SKM-1 treated with dmso at 0.1 percent for 144 hours (cell line): ENCODE results near the gene RBKS.

Experiments used
- DNase-seq: peaks from one replicate; lab custom pipeline; 2025; ENCODE audit not compliant: unreplicated experiment; lab: John Stamatoyannopoulos, UW

The RBKS gene

DNA sequence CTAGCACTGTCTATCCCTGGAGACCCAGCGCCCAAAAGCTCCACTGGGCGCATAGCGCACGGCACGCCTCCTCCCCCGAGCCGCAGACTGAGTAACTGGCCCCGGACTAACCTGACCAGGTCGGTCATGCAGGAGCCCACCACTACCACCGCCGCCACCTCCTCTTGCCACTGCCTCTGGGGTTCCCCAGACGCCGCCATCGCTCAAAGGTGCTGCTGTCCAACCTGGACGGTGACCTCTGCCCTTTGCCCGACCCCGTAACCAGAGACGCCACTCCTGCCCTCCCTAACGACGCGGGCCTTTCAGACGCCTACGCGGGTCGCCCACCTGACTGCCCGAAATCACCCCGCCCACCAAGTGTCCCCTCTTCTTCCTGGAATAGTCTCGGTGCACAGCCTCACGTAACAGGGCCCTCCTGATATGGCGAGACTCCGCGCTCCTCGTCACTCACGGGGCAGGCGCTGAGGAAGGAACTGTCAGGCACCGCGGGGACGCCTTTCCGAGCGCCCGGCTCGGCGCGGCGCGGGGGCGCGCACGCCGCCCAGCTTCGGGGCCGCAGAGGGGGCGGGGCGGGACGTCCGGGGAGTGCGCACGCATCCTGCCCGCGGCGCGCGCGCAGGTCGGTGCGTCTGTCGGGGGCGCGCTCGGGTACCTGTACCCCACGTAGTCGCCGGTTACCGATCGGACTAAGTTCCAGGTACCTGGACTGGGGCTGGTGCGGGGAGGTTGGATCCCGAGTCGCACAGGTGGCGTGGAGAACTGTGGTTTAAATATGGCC, at the start of gene RBKS, which contains the start of gene BABAM2:
Gene RBKS (minus strand): TSS at position 242 of the 778 bp plus-strand sequence. CDS start 42 bp downstream, at position 200.
Gene BABAM2 (plus strand): TSS at position 584 of the 778 bp plus-strand sequence. CDS start 3,828 bp downstream, outside the sequence.
- DNase-seq = peak; percentile 85

DNA sequence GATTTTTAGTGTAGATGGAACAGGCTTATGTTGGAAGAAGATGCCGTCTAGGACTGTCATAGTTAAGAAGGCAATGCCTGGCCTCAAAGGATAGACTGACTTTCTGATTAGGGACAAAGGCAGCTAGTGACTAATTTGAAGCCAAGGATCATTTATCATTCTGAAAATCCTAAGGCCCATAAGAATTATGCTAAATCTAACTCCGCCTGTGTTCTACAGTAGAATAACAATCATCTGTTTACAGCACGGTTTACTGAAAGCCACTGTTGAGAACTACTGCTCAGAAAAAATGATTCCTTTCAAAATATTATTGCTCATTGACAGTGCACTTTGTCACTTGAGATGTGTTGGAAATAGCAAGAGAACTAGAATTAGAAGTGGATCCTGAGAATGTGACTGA, 44.8 kb upstream of the RBKS start:
- no peak for DNase-seq

DNA sequence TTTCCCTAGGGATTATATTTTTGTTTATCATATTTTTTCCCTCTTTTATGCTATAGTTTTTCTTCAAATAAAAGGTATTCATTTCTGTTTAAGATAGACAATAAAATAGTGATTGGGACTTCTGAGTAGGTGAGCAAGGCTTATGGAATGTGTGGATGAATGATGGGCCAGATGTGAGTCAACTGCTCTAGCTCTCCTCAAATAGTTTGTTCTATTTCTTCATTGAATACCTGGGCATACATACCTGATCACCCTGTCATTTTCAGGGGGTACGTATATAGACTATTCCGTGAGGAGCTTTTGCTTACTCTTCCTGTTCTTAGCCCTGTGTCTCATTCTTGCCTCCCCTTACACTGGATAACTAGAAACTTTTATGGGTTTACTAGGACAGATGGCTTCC, 42.2 kb upstream of the RBKS start:
- no peak for DNase-seq

DNA sequence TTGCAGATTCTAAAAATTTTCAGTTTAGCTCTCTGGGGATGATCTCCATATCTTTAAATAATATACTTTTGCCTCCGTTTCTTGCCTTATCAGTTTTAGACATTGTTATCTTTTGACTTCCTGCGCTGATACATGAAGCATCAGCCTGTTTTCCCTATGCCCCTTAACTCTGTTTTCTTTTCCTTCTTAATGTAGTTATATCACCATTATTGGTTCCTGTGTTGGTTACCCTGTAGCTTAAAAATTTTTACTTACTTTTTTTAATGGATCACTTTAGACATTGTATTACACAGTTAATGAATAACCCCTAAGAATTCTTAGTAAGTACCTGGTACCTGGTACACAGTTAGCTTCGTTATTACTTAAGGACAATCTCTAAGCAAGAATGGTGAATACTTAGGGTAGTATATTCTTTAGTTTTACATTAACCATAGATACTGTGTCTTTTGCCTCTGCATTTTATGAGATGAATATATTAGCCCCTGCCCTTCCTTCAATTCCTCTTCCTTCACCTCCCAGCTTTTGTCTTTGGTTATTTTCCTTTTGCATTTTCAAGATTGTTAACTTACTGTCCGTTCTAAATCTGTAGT, 41.3 kb upstream of the RBKS start:
- DNase-seq = no peak

DNA sequence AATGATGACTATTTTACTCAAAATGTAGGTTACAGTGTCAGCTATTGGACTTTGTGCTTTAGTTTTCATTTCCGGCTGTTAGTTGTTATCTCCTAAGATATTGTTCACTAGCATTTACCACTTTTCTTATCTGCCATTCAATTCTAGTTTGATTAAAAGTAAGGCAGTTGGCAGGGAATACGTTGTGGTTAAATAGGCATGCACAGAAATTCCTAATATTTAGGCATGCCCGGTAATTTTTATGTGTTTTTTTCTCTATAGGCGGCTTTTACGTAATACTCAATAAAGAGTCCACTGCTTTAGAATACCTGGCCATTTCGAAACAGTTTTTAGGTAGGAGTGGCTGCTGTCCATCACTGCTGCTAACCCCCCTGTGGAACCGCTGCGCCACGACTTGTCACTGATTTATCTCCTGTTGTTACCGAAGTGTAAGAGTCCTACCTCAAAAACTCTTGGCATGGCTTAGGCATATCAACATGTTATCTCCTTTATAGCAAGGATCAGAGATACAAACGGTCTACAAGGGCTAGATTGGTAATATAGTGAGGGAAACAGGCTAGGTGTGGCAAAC, 39.8 kb upstream of the RBKS start:
- no peak for DNase-seq

DNA sequence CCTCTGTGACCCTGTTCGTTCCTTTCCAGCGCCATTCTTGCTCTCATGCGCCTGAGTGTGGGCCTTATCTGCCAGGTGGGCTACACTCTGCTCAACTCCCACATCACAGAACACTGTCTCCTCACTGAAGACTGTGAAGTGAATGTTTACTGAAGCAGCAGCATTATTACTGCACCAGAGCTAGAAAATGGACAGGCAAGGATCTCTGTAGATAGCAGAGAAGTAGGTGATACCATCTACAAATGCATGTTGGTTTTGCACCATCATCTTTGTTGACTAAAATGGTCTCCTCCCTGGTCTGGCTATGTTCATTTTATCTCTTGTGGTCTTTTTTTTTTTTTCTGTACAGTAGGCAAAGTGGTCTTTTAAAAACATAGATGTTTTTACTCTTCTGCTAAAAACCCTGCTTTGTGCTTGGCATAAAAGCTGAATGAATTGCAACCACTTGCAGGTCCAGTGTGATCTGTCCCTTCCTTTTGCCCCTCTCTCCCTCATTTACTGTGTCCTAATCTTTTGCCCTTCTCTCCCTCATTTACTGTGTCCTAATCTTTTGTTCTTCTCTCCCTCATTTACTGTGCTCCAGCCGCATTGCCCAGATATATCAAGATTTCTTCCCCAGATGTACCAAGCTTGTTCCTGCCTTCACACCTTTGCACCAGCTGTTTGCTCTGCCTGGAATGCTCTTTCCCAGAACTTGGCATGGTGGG, 35.7 kb upstream of the RBKS start:
- DNase-seq = no peak

DNA sequence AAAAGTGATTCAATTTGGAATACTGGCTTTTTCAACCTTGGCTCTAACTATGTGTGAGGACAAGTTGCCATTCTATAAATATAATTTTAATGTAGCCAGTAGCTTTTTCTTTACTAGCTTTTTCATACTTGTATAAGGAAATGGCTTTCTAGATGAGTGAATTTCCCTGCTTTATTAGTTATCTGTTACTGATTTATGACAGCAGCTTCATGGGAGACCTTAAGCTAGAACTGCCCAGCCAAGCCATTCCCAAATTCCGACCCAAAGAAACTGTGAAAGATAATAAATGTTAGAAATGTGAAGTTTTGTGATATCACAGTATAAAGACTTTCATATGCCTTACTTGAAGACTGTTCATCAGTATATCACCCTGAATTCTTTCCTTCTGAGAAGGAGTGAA, 32.7 kb upstream of the RBKS start:
- DNase-seq = no peak

DNA sequence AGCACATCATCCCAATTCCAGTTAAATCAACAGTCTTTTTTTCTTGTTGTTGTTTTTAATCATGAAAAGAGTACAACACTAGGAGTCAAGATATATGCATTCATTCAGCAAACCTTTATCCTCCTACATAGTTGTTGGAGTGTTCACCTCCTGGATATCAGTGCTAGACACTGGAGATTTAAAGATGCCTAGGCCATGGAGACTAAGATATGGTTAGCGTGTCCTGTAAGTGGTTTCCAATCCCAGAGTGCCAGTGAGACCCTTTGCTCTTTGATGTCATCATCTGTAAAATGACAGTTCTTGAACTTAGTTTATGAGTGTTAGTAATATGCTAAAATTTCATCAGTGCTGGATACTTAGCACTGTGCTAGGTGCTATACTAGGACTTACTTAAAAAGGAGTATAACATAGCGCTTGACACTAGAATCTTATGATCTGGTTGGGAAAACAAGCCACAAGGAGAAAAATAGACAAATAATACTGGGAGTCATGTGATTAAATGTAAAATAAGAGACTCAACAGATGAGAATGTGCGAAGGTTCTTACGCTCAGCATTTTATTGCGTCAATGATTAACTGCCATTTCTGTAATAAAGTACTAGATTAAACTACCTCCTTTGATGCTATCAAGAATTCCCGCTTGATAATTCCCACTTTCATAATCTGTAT, 31.8 kb upstream of the RBKS start:
- DNase-seq = no peak

DNA sequence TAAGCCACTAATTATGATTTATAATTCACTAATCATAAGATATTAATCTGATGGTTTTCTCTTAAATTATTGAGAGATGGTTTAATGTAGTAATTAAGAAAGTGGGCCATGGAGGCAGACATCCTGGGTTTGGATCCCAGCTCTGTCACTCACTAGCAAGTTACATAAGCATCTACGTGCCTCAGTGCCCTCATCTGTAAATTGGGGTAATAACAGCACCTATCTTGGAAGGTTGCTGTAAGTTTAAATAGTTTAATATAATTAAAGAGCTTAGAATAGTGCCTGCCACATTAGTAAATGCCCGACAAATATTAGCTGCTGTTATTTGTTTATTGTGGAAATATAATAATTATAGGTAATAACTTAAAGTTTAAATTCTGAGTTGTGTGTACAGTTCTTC, 31.2 kb upstream of the RBKS start:
- no peak for DNase-seq

DNA sequence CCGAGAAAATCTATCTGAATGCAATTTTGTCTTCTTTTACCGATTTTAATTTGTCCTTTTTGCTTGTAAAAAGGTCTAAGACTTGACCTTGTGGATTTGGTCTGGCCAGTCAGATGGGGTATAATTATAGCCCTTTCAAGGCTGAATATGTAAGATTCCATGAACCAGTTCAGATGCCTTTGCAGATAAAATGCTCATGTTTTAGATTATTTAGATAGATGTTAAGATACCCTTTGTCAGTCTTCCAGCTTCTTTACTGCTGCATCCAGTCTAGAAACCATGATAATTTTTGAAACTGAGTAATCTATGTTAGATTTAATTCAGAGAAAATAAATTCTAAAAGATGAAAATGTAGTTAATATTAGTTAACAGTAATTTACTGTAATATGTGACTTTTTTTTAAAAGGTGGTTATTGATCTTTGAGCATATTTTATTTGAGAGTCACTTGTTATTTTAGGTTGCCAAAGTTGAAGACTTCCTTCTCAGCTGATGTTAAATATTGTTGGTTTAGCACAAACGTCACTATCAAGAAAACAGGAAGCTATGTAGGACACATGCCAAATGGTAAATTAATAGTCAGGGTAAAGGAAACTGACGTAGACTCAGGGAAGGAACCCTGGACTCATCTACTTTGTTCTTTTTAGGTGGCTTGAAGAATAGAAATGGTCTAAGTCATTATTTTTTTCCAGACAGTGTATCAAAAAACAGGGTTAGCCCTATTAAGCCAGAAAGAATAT, 30.1 kb upstream of the RBKS start:
- DNase-seq = no peak

DNA sequence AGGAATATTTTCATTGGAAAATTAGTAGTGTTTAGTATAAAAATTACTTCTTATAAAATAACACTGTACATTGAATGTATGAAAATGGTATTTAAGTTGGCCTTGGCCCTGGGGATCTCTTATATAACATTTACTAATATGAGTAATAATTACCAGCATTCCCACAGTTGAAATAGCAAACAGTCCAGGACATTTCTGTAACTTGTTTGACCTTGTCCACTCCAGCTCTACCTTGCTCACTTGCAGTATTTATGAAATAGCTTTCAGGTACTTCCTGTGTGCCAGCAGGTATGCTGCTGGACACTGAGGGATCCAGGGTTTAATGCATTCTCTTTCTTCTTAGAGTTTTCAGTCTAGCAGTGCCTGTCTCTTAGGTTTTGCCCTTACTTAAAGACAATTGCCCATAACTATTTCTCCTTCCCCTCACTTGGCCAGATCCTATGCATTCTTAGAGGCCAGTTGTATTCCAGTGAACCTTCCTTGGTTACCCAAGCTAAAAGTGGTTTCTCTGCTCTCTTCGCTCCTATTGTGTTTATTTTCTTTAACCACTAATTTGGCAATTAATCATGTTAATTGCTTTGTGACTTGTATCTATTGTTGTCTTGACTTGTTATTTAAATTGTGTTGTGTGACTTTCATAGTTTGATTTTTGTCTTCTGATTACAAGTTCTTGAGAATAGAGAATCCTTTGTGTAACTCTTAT, 26.3 kb upstream of the RBKS start:
- DNase-seq = no peak

DNA sequence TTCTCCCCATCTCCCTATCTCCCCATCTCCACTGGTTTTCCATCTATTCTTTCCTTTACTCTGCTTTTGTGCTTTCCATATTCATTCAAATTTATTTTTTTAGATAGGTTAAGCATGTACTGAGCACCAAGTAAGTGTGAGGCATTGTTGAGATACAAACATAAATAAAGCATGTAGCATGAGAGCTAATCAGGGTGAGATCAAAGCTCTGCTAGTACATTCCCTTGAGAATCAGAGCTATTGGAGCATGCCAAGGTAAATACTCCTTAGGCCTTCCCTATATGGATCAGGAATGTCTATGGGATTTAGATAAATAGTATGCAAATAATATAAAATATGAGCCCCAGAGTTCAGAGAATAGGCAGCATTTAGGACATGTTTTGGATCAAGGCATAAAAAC, 25.7 kb upstream of the RBKS start:
- DNase-seq = no peak

DNA sequence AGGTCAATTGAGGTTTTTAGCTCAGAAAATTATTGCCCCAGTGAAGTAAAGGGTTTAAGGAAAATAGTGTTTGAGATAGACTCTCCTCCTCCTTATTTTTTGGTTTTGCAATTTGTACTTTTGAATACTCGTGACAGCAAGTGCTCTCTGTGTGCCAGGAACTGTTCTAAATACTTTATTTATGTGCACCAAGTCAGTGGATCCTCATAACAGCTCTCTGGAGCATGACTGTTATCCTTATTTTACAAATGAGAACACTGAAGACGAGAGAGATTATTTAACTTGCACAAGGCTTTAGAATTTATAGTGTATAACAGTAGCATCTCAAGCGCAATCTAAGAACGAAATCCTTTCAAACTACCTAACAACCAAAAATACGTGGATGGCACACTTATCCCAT, 25.0 kb upstream of the RBKS start:
- no peak for DNase-seq

DNA sequence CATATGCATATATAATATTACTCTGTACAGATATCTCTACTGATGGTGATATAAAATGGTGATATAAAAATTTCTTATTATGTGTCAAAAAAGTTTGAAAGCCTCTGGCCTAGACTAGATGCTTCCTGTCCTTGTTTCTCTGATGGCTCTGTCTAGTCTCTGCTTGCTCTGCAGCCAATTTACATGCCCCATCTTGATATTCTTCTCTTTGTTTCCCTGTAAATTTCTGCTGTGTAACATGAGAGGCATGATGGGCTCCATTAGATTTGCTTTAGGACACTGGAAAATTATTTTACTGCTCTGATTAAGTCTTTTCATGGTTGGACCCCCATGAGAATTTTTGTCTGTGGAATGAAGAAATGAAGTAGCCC, 24.6 kb upstream of the RBKS start:
- no peak for DNase-seq

DNA sequence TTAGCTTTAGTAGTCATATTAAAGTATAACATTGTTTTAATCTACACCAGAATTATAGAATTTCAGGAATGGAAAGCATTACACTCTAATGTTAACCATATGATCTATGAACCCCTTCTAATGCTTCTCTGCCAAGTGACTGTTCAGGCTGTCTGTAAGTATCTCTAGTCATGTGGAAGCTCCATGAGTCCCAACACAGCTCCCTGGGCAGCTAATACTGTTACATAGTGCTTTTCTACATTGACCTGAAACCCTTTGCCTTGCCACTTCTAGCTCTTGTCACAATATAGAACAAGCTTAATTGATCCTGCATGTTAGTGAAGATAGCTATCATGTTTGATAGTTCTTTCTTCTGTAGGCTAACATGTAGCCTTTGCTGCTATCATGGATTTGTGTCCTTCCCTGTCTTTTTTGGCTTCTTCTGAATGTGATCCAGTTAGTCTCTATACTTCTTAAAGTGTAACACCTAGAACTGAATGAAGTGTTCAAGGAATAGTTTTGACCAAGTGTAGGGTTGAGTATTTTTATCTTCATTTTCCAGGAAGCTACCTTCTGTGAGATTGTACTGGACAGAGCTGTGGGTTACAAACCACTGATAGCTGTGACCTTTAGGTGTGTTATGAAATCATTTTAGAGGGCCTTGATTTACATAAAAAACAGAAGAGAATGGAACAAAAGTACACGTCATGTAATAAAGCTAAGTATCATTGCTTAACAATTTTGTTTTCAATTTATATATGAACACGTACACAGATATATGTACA, 24.0 kb upstream of the RBKS start:
- no peak for DNase-seq

DNA sequence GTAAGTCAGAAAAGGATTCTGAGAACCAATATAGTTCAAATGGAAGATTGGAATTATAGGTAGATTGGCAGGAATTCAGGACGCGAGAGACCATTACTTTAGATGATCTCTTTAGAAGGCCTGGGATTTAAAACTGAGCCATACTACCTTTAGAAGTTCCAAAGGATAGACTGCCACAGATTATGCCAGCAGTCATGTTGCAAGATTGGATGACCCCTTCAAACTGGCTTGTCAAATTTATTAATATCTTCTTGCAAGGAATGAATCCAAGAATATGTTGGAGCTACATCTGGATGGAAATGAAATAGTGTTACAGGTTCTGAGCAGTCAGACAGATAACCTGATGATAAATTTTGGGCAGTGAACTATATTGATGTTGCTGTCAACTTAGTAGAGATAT, 22.3 kb upstream of the RBKS start:
- no peak for DNase-seq

DNA sequence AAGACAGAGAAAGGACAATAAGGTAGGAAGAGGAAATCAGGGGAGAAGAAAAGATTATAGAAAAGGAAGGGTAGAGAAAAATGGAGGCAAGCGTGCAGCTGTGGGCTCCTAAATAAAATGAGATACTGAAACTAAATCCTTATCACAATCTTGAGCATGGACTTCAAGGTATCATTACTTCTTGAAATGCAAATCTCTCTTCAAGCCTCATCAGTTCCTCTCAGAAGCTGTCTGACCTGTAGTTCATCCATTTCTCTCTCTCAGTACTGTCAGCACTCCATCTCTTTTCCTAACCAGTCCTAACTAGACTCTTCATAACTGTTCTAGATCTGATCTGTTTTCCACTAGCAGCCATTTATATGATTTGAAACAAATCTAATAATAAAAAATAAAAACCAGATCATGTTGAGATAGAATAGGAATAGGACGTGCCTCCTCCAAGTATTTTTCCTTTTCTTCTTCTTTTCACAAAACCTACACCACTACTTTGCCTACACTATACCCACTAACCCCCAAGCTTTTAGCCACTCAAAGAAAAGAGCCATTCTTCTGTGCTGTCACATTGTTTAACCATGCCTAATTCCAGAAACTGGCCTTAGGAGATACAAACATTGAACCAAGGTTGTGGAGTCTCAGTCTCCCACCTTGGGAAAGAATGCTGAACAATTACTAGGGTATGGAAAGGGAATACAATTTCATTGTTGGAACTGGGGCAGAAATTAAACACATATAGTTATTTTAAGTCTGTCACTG, 21.4 kb upstream of the RBKS start:
- no peak for DNase-seq

DNA sequence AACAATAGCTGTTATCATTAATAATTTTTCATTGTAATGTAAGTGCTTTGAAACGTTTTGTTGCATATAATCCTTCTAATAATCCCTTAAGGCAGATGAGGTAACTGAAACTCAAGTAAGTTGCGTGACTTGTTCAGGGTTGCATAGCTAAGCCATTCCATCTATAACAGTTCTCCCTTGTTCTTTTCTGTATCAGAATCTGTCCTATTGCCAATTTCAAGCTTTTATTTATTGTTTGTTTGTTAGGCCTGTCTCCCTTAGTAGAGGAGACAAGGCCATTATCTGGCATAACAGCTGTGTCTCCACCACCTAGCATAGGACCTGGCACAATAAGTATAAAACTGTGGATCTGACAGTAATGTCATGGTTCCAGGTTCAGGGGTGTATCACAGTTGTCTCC, 19.7 kb upstream of the RBKS start:
- DNase-seq = no peak

DNA sequence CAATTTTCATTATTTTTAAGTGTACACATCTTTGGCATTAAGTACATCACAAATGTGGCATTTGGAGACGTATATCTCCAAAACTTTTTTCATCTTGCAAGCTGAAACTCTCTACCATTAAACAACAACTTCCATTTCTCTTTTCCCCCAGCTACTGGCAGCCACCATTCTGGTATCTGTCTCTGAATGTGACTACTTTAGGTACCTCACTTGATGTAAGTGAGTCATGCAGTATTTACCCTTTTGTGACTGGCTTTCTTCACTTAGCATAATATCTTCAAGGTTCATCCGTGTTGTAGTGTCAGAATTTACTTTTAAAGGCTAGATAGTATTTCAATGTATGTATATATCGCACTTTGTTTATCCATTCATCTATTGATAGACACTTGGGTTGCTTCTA, 17.4 kb upstream of the RBKS start:
- DNase-seq = no peak
